Measurements from ENCODE around the gene DCAF8L1. TPM values are rescaled to one million over a fixed set of nuclear protein-coding genes. Genes with fewer than 3 reads are reported as not detected.
"Not testable (repeated sequence)": the region's sequence is repeated elsewhere in the genome, so short reads cannot be mapped to it uniquely, and the experiment has no call there.

The DCAF8L1 gene
- total and polyA plus RNA-seq, 2 experiments from 2014 or later: not detected

- TF ChIP-seq EZH2phosphoT487 (IDR thresholded peaks at IDR 0.05; ENCODE audit: insufficient read depth, low read depth): no peak
- Histone ChIP-seq H2AFZ (no peak overlapping the region), H3F3A (ENCODE audit: insufficient read depth) (no peaks in the 10 kb centered on the region), H3K4me3 (no peak overlapping the region), H3K9me2 (ENCODE audit: insufficient read depth) (no peaks in the 10 kb centered on the region), H3K4me2 (ENCODE audit: unreplicated experiment) (no peak overlapping the region), H3K9me3 (ENCODE audit: low read depth) (no peaks in the 10 kb centered on the region), H3K27ac (no peak overlapping the region), H3K36me3 (ENCODE audit: low read depth) (no peaks in the 10 kb centered on the region), H3K27me3 (replicated peaks; ENCODE audit: insufficient read depth) (no peaks in the 10 kb centered on the region), H3K9ac (no peak overlapping the region), H3K4me1 (ENCODE audit: insufficient read depth) (no peaks in the 10 kb centered on the region), H3K79me2 (ENCODE audit: insufficient read depth) (no peaks in the 10 kb centered on the region), H4K20me1 (ENCODE audit: insufficient read depth) (no peaks in the 10 kb centered on the region)
- WGBS, 2 experiments (ENCODE audit: low coverage in 1 of 2, low lambda C conversion rate in 2 of 2, missing lambda C conversion rate in 2 of 2): 0 to 21% methylated on average over 2 of the region's 2 CpGs
- in situ Hi-C loops (cut with MboI): no loop called here
- no peak for DNase-seq
Observed at GRCh38 chrX:27987862-27988646, 6.8 kb upstream of the DCAF8L1 start.

GRCh38 chrX:27976934-27977333 is 4.3 kb downstream of the DCAF8L1 start:
- H2AFZ ChIP-seq; H3K9me2 ChIP-seq (ENCODE audit: insufficient read depth); in situ Hi-C loops (cut with MboI); H3K36me3 ChIP-seq (ENCODE audit: low read depth); H3K9ac ChIP-seq; H3K4me1 ChIP-seq (ENCODE audit: insufficient read depth); H3K4me3 ChIP-seq; H3K79me2 ChIP-seq (ENCODE audit: insufficient read depth); H3F3A ChIP-seq (ENCODE audit: insufficient read depth); H4K20me1 ChIP-seq (ENCODE audit: insufficient read depth); H3K4me2 ChIP-seq (ENCODE audit: unreplicated experiment); DNase-seq; H3K27me3 ChIP-seq (replicated peaks; ENCODE audit: insufficient read depth); H3K27ac ChIP-seq; H3K9me3 ChIP-seq (ENCODE audit: low read depth): not testable (repeated sequence)
- 54 to 71% methylated on average over 4 of the region's 4 CpGs for WGBS, 2 experiments (ENCODE audit: low coverage in 1 of 2, low lambda C conversion rate in 2 of 2, missing lambda C conversion rate in 2 of 2)

DNA sequence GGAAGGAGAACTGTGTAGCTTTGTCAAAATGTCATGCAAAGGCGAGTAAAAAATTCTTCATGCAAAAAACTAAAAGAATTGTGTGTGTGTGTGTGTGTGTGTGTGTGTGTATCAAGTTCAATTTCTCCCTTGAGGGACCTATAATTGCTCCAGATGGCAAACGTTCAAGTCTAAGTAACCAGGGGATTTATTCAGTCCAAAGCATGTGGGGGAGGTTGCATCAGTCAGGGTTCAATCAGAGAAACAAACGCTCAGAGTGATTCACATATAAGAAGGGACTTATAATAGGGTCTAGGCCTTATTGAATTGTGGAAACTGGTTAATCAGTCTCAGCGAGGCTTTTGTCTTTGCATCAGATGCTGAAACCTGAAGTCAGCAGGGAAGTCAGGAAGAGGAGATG is 5.0 kb downstream of the DCAF8L1 start:
- H3K36me3 ChIP-seq (ENCODE audit: low read depth): no peaks in the 10 kb centered on the region
- in situ Hi-C loops (cut with MboI): no loop called here
- no peak overlapping the region for H2AFZ ChIP-seq
- WGBS, 2 experiments (ENCODE audit: low coverage in 1 of 2, low lambda C conversion rate in 2 of 2, missing lambda C conversion rate in 2 of 2): 5% methylated on average over 4 of the region's 4 CpGs
- no peaks in the 10 kb centered on the region for H3F3A ChIP-seq (ENCODE audit: insufficient read depth)
- H3K9ac ChIP-seq: no peak overlapping the region
- H4K20me1 ChIP-seq (ENCODE audit: insufficient read depth): no peaks in the 10 kb centered on the region
- H3K9me2 ChIP-seq (ENCODE audit: insufficient read depth): no peaks in the 10 kb centered on the region
- H3K79me2 ChIP-seq (ENCODE audit: insufficient read depth): no peaks in the 10 kb centered on the region
- no peaks in the 10 kb centered on the region for H3K9me3 ChIP-seq (ENCODE audit: low read depth)
- no peak for DNase-seq
- H3K27ac ChIP-seq: no peak overlapping the region
- H3K4me1 ChIP-seq (ENCODE audit: insufficient read depth): no peaks in the 10 kb centered on the region
- no peak overlapping the region for H3K4me2 ChIP-seq (ENCODE audit: unreplicated experiment)
- no peak overlapping the region for H3K4me3 ChIP-seq
- TF ChIP-seq EZH2 (IDR thresholded peaks at IDR 0.05; ENCODE audit: insufficient read depth, poor library complexity, severe bottlenecking) (no peak), EZH2phosphoT487 (IDR thresholded peaks at IDR 0.05; ENCODE audit: insufficient read depth, low read depth) (no peak)
- H3K27me3 ChIP-seq (replicated peaks; ENCODE audit: insufficient read depth): no peaks in the 10 kb centered on the region

DNA sequence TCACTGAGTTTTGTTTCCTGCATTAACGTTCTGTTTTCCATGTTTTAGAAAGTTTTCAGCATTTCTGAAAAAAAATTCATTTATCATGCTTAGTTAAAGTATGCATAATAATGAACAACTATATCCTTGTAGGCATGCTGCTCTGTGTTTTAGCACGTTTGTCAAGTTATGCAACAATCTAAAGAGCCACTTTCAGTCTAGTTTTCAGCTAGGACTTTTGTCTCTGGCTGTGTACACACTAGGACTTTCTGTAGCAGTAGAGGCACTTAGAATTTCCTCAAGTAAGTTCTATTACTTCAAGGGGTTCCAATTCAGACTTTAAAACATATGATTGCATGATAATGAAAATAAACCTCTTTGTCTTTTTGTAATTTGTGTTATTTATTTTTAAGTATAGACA is 12.4 kb downstream of the DCAF8L1 start:
- H3K36me3 ChIP-seq (ENCODE audit: low read depth): no peaks in the 10 kb centered on the region
- H3K4me2 ChIP-seq (ENCODE audit: unreplicated experiment): no peak overlapping the region
- 16 to 29% methylated on average over 2 of the region's 2 CpGs for WGBS, 2 experiments (ENCODE audit: low coverage in 1 of 2, low lambda C conversion rate in 2 of 2, missing lambda C conversion rate in 2 of 2)
- H2AFZ ChIP-seq: no peak overlapping the region
- H3K27me3 ChIP-seq (replicated peaks; ENCODE audit: insufficient read depth): no peaks in the 10 kb centered on the region
- no peaks in the 10 kb centered on the region for H3K9me2 ChIP-seq (ENCODE audit: insufficient read depth)
- no peaks in the 10 kb centered on the region for H3K79me2 ChIP-seq (ENCODE audit: insufficient read depth)
- H3K4me1 ChIP-seq (ENCODE audit: insufficient read depth): no peaks in the 10 kb centered on the region
- TF ChIP-seq EZH2phosphoT487 (IDR thresholded peaks at IDR 0.05; ENCODE audit: insufficient read depth, low read depth) (no peak), EZH2 (IDR thresholded peaks at IDR 0.05; ENCODE audit: insufficient read depth, poor library complexity, severe bottlenecking) (no peak)
- no peak overlapping the region for H3K4me3 ChIP-seq
- H4K20me1 ChIP-seq (ENCODE audit: insufficient read depth): no peaks in the 10 kb centered on the region
- no peaks in the 10 kb centered on the region for H3K9me3 ChIP-seq (ENCODE audit: low read depth)
- in situ Hi-C loops (cut with MboI): no loop called here
- no peak for DNase-seq
- H3K27ac ChIP-seq: no peak overlapping the region
- no peak overlapping the region for H3K9ac ChIP-seq
- no peaks in the 10 kb centered on the region for H3F3A ChIP-seq (ENCODE audit: insufficient read depth)

DNA sequence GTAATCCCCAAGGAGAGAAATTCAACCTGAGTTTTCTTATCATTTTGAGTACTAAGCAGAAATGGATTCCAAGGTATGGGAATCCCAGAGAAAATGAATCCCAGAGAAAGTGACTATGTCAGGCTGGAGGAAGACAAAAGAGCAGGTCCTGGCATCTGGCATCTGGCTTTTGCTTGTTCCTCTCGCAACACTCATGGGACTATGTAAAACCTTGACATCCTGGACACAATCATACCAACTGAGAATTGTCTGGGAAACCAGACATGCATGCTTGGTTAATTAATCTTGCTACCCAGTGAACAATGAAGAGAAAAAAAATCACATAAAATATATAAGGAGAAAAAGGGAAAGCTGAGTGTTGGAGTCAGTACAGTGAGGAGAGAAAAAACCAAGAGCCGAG is 12.9 kb downstream of the DCAF8L1 start:
- no peak overlapping the region for H2AFZ ChIP-seq
- H3K4me1 ChIP-seq (ENCODE audit: insufficient read depth): no peaks in the 10 kb centered on the region
- H3K27me3 ChIP-seq (replicated peaks; ENCODE audit: insufficient read depth): no peaks in the 10 kb centered on the region
- 6 to 8% methylated on average over 2 of the region's 2 CpGs for WGBS, 2 experiments (ENCODE audit: low coverage in 1 of 2, low lambda C conversion rate in 2 of 2, missing lambda C conversion rate in 2 of 2)
- H3K4me2 ChIP-seq (ENCODE audit: unreplicated experiment): no peak overlapping the region
- no peaks in the 10 kb centered on the region for H3F3A ChIP-seq (ENCODE audit: insufficient read depth)
- no peak overlapping the region for H3K27ac ChIP-seq
- H3K79me2 ChIP-seq (ENCODE audit: insufficient read depth): no peaks in the 10 kb centered on the region
- no peak overlapping the region for H3K9ac ChIP-seq
- no peaks in the 10 kb centered on the region for H3K9me3 ChIP-seq (ENCODE audit: low read depth)
- no peaks in the 10 kb centered on the region for H4K20me1 ChIP-seq (ENCODE audit: insufficient read depth)
- no peaks in the 10 kb centered on the region for H3K36me3 ChIP-seq (ENCODE audit: low read depth)
- in situ Hi-C loops (cut with MboI): no loop called here
- TF ChIP-seq EZH2 (IDR thresholded peaks at IDR 0.05; ENCODE audit: insufficient read depth, poor library complexity, severe bottlenecking): no peak
- no peak for TF ChIP-seq EZH2phosphoT487 (IDR thresholded peaks at IDR 0.05; ENCODE audit: insufficient read depth, low read depth)
- no peak overlapping the region for H3K4me3 ChIP-seq
- no peak for DNase-seq
- no peaks in the 10 kb centered on the region for H3K9me2 ChIP-seq (ENCODE audit: insufficient read depth)
